Measurements from ENCODE around the gene CTNS. TPM values are rescaled to one million over a fixed set of nuclear protein-coding genes. Genes with fewer than 3 reads are reported as not detected.

CTNS gene
- total RNA-seq (2022; extraction: Qiagen RNA extraction; ENCODE audit: low read depth): 14.0 to 16.5 TPM (median 14.8 TPM) in 5 replicates

DNA sequence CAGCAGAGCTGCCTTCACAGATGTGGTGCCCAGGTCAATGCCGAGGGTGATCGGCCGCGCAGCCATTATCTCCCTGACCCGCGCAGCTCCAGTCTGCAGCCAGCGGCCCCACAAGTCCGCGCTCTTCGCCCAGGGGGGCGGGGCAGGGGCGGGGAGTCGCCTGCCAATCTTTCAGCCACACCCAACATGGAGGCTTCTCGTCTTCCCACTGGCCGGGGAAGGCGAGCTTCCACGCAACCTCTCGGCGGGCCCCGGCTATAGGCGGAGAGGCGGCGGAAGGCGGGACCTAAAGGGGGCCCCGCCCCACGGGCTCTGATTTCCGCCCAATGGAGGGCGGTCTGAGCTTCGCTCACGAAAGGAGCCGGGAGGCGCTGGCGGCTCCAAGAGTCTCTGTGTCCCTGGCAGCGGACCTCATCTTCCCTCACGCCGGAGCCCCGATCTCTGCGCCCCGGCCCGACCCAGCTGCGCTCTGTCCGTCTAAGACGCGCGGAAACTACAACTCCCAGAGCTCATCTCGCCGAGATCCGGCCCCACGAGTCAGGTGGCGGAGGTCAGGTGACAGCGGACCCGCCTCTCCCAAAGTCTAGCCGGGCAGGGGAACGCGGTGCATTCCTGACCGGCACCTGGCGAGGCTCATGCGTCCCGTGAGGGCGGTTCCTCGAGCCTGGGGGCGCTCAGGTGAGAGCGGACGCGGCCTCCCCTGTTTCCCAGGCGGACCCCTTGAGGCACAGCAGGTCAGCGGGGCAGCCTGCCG is at the start of gene CTNS, which contains the start of gene SHPK:
CTNS (plus strand) TSS at position 607 of the 754 bp plus-strand sequence. CDS start 3,447 bp downstream, outside the sequence.
SHPK (minus strand) TSS at position 97 of the 754 bp plus-strand sequence; CDS start at position 66, 31 bp downstream.

DNA sequence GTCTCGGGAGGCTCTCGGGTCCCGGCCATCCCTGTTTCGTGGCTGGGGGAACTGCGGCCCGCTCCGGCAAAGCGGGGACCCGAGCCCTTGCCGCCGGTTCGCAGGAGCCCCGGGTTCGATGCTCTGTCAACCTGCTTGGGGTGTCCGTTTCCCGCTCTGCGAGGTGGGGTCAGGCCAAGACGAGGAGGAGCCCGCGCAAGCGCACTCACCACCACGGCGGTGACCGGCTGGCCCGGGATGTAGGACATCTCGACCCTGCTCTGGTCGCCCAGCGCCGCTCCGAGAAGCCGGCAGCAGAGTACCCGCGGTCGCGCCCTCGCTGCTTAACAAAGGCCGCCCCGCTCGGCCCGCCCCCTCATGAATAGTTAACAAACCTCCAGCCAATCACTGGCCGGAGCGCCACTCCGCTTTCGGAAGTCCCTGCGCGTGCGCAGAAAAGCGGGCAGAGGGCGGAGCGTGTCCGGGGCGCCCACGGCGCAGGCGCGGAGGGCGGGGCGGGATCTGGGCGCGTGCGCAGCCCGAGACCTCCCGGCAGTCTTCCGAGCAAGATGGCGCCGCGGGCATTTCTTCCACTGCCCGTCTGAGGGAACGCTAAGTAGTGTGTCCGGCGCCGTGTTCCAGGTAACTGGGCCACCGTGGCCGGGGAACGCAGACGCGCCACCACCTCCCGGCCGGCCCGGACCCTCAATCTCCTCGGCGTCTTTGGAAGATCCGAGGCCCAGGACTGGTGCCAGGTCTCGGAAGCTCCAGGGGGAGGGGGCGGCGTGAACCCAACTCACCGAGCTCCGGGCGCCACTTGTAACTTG is 31.9 kb downstream of the CTNS start, which contains the start of the genes EMC6 and TAX1BP3:
EMC6 (plus strand) TSS at position 534 of the 806 bp plus-strand sequence. CDS start 335 bp downstream, outside the sequence.
TAX1BP3 (minus strand) TSS at position 300 of the 806 bp plus-strand sequence; CDS start at position 248, 52 bp downstream.

DNA sequence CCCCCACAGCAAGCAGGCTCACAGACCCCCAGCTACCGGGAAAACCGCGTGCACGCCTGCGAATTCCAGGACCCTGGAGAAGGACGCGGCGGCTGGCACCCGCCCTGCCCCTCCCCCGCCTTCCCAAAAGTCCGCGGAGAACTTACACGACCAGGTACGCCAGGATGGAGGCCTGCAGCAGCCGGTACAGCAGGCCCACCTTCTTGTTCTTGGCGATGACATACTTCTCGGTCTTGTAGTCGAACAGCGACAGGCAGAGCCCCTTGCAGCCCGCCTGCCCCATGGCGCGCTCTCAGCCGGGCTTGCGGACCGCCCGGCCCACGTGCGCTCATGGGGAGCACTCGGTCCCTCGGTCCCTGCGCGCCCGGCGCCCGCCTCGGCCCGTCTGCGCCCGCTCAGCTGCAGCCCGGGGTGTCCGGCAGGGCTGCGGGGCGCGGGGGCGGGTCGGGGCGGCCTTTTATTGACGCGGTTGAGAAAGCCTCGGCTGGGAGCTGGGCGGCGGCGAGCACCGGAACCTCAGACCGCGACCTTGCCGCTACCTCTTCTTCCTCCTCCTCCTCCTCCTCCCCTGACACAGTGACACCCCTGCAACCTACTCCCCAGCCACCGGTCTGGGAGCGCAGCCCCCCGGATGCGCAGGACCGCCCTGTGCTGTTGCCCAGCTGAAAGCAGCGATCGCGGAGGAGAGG is 59.3 kb downstream of the CTNS start, which contains the start of gene P2RX5:
P2RX5 (minus strand) TSS at position 433 of the 689 bp plus-strand sequence; CDS start at position 283, 150 bp downstream.

Other genes starting within 250 kb of the CTNS start
- not detected in 5 replicates for gene OR1E1, start 238.3 kb upstream of the CTNS start, total RNA-seq (2022; extraction: Qiagen RNA extraction; ENCODE audit: low read depth)
- gene OR3A3, start 225.4 kb upstream of the CTNS start, total RNA-seq (2022; extraction: Qiagen RNA extraction; ENCODE audit: low read depth): not detected in 5 replicates
- gene OR1E2, start 202.9 kb upstream of the CTNS start, total RNA-seq (2022; extraction: Qiagen RNA extraction; ENCODE audit: low read depth): not detected in 5 replicates
- not detected in 5 replicates for gene SPATA22, start 164.9 kb upstream of the CTNS start, total RNA-seq (2022; extraction: Qiagen RNA extraction; ENCODE audit: low read depth)
- not detected in 5 replicates for gene ASPA, start 160.8 kb upstream of the CTNS start, total RNA-seq (2022; extraction: Qiagen RNA extraction; ENCODE audit: low read depth)
- gene TRPV3, start 78.9 kb upstream of the CTNS start, total RNA-seq (2022; extraction: Qiagen RNA extraction; ENCODE audit: low read depth): 0.18 to 0.44 TPM (median 0.41 TPM) in 5 replicates
- 3.6 to 5.2 TPM (median 4.6 TPM) in 5 replicates for gene TRPV1, start 27.3 kb upstream of the CTNS start, total RNA-seq (2022; extraction: Qiagen RNA extraction; ENCODE audit: low read depth)
- gene SHPK, start 510 bp upstream of the CTNS start, total RNA-seq (2022; extraction: Qiagen RNA extraction; ENCODE audit: low read depth): 12.4 to 17.6 TPM (median 15.0 TPM) in 5 replicates
- gene TAX1BP3, start 31.8 kb downstream of the CTNS start, total RNA-seq (2022; extraction: Qiagen RNA extraction; ENCODE audit: low read depth): 304 to 331 TPM (median 314 TPM) in 5 replicates
- gene EMC6, start 32.1 kb downstream of the CTNS start, total RNA-seq (2022; extraction: Qiagen RNA extraction; ENCODE audit: low read depth): 99.6 to 155 TPM (median 149 TPM) in 5 replicates
- 12.3 to 23.6 TPM (median 21.9 TPM) in 5 replicates for gene P2RX5, start 59.4 kb downstream of the CTNS start, total RNA-seq (2022; extraction: Qiagen RNA extraction; ENCODE audit: low read depth)
- 14.8 to 19.7 TPM (median 15.7 TPM) in 5 replicates for gene HASPIN, start 87.1 kb downstream of the CTNS start, total RNA-seq (2022; extraction: Qiagen RNA extraction; ENCODE audit: low read depth)
- gene ITGAE, start 164.4 kb downstream of the CTNS start, total RNA-seq (2022; extraction: Qiagen RNA extraction; ENCODE audit: low read depth): 88.1 to 104 TPM (median 96.7 TPM) in 5 replicates
- 31.5 to 35.7 TPM (median 33.5 TPM) in 5 replicates for gene NCBP3, start 209.5 kb downstream of the CTNS start, total RNA-seq (2022; extraction: Qiagen RNA extraction; ENCODE audit: low read depth)